GM23338 (cell line): ENCODE data around the gene DHX29. TPM values are rescaled to one million over a fixed set of nuclear protein-coding genes. Genes with fewer than 3 reads are reported as not detected.

Source experiments
- ATAC-seq: fragments of 200-7000 bp; cut with Tn5 transposase; 3 replicates; pipeline ENCODE4 v1.9.1; 2020
- DNase-seq: peaks from one replicate; pipeline ENCODE4 v3.0.0-alpha.2; 2015; ENCODE audit warnings: low spot score
- H2AFZ ChIP-seq: fragments of 200-600 bp; sonication (generic); 2 replicates; pipeline ENCODE4 v1.8.0; 2016; ENCODE audit warnings: antibody characterized with exemption, mild to moderate bottlenecking, moderate library complexity
- H3F3A ChIP-seq: fragments of 200-600 bp; sonication (generic); replicated peaks from 2 replicates; pipeline ENCODE4 v1.8.0; 2017; ENCODE audit warnings: antibody characterized with exemption, mixed run types, low read depth
- H3K27ac ChIP-seq: fragments of 200-600 bp; sonication (generic); 2 replicates; pipeline ENCODE4 v1.6.1; 2016; ENCODE audit warnings: low read depth
- H3K27me3 ChIP-seq: fragments of 200-600 bp; sonication (generic); 2 replicates; pipeline ENCODE4 v1.8.0; 2016; ENCODE audit warnings: mild to moderate bottlenecking, mixed run types, moderate library complexity; ENCODE audit not compliant: insufficient read depth
- H3K36me3 ChIP-seq: fragments of 200-600 bp; sonication (generic); 2 replicates; pipeline ENCODE4 v1.8.0; 2016; ENCODE audit warnings: mild to moderate bottlenecking; ENCODE audit not compliant: insufficient read depth
- H3K4me1 ChIP-seq: fragments of 200-600 bp; sonication (generic); 2 replicates; pipeline ENCODE4 v1.8.0; 2016; ENCODE audit warnings: mild to moderate bottlenecking, moderate library complexity; ENCODE audit not compliant: insufficient read depth
- H3K4me2 ChIP-seq: fragments of 200-600 bp; sonication (generic); 2 replicates; pipeline ENCODE4 v1.7.1; 2017; ENCODE audit warnings: mixed run types
- H3K4me3 ChIP-seq: fragments of 200-600 bp; sonication (generic); 2 replicates; pipeline ENCODE4 v1.6.1; 2016; ENCODE audit warnings: mixed run types
- H3K79me2 ChIP-seq: fragments of 200-600 bp; sonication (generic); replicated peaks from 2 replicates; pipeline ENCODE4 v1.8.0; 2017; ENCODE audit warnings: mild to moderate bottlenecking; ENCODE audit not compliant: insufficient read depth
- H3K9me2 ChIP-seq: fragments of 200-600 bp; sonication (generic); 2 replicates; pipeline ENCODE4 v1.8.0; 2017; ENCODE audit not compliant: insufficient read depth
- H4K20me1 ChIP-seq: fragments of 200-600 bp; sonication (generic); replicated peaks from 2 replicates; pipeline ENCODE4 v1.8.0; 2017; ENCODE audit warnings: mild to moderate bottlenecking; ENCODE audit not compliant: insufficient read depth
- H3K27ac Mint-ChIP-seq: 2 replicates; pipeline ENCODE4 v1.8.0; 2020; ENCODE audit warnings: inconsistent platforms, mild to moderate bottlenecking, moderate library complexity, mixed read lengths
- H3K27me3 Mint-ChIP-seq: 3 replicates; pipeline ENCODE4 v1.8.0; 2022; ENCODE audit warnings: low read depth, mild to moderate bottlenecking, moderate library complexity, mixed read lengths, inconsistent platforms; ENCODE audit not compliant: insufficient read depth, poor library complexity
- H3K36me3 Mint-ChIP-seq: 3 replicates; pipeline ENCODE4 v1.8.0; 2021; ENCODE audit warnings: low read depth, mild to moderate bottlenecking, inconsistent platforms, moderate library complexity, mixed read lengths
- H3K4me1 Mint-ChIP-seq: 3 replicates; pipeline ENCODE4 v1.8.0; 2020; ENCODE audit warnings: mild to moderate bottlenecking, inconsistent platforms, mixed read lengths
- H3K4me3 Mint-ChIP-seq: 3 replicates; pipeline ENCODE4 v1.8.0; 2021; ENCODE audit warnings: moderate library complexity, mild to moderate bottlenecking, inconsistent platforms, mixed read lengths
- H3K9me3 Mint-ChIP-seq: 3 replicates; pipeline ENCODE4 v1.8.0; 2020; ENCODE audit warnings: moderate library complexity, mild to moderate bottlenecking, inconsistent platforms, mixed read lengths
- CREB1 ChIP-seq: fragments of 250-450 bp; sonication (Bioruptor Pico); IDR thresholded peaks from 2 replicates; pipeline ENCODE4 v1.5.0; 2020; ENCODE audit warnings: low read depth, mild to moderate bottlenecking, moderate library complexity
- CTCF ChIP-seq, 2 experiments: fragments of 200-600 bp in 1 of 2; sonication (generic) in 1 of 2; conservative IDR thresholded peaks; 2 replicates each; pipeline versions ENCODE4 v1.5.1 to v1.6.1; 2016 to 2017; ENCODE audit warnings: antibody characterized with exemption in 2 of 2, low read depth in 2 of 2, mild to moderate bottlenecking in 2 of 2, moderate library complexity in 1 of 2
- ETS1 ChIP-seq: IDR thresholded peaks from 2 replicates; pipeline ENCODE4 v1.6.1; 2016; ENCODE audit warnings: antibody characterized with exemption
- EZH2 ChIP-seq: fragments of 200-600 bp; sonication (generic); IDR thresholded peaks from one replicate; pipeline ENCODE4 v1.8.0; 2017; ENCODE audit warnings: antibody characterized with exemption, mild to moderate bottlenecking, low read depth; ENCODE audit not compliant: unreplicated experiment
- EZH2phosphoT487 ChIP-seq: fragments of 200-600 bp; sonication (generic); IDR thresholded peaks from one replicate; pipeline ENCODE4 v1.8.1; 2018; ENCODE audit warnings: antibody characterized with exemption; ENCODE audit not compliant: unreplicated experiment
- JUNB ChIP-seq: IDR thresholded peaks from one replicate; pipeline ENCODE4 v1.6.1; 2016; ENCODE audit warnings: antibody characterized with exemption; ENCODE audit not compliant: unreplicated experiment
- NANOG ChIP-seq: IDR thresholded peaks from 2 replicates; pipeline ENCODE4 v1.6.1; 2016; ENCODE audit warnings: antibody characterized with exemption, borderline replicate concordance
- POLR2AphosphoS5 ChIP-seq: IDR thresholded peaks from 2 replicates; pipeline ENCODE4 v1.6.1; 2016; ENCODE audit warnings: antibody characterized with exemption, low read depth
- REST ChIP-seq: IDR thresholded peaks from one replicate; pipeline ENCODE4 v1.6.1; 2018; ENCODE audit warnings: antibody characterized with exemption; ENCODE audit not compliant: unreplicated experiment
- STAT1 ChIP-seq: IDR thresholded peaks from one replicate; pipeline ENCODE4 v1.6.1; 2016; ENCODE audit warnings: antibody characterized with exemption; ENCODE audit not compliant: unreplicated experiment
- ZNF114 ChIP-seq: fragments of 250-450 bp; sonication (Bioruptor Pico); IDR thresholded peaks from 2 replicates; pipeline ENCODE4 v1.5.0; 2020; ENCODE audit warnings: mild to moderate bottlenecking, moderate library complexity
- ZNF331 ChIP-seq: fragments of 250-450 bp; sonication (Bioruptor Pico); IDR thresholded peaks from 2 replicates; pipeline ENCODE4 v1.5.0; 2020; ENCODE audit warnings: low read depth, mild to moderate bottlenecking, moderate library complexity
- ZNF462 ChIP-seq: fragments of 250-450 bp; sonication (Bioruptor Pico); IDR thresholded peaks from 2 replicates; pipeline ENCODE4 v1.5.0; 2020; ENCODE audit warnings: mild to moderate bottlenecking, moderate library complexity
- polyA plus RNA-seq: library from polyadenylated mRNA; unstranded; fragments of >200 nt; fragmentation: Nextera tagmentation; extraction: Ambion mirVana; gene quantifications from 2 replicates; pipeline ENCODE4 v1.2.1, GENCODE V29; 2016
- total RNA-seq: library from RNA; depleted of rRNA; stranded (reverse); fragments of >200 nt; shearing (Covaris generic); gene quantifications from 2 replicates; pipeline ENCODE4 v1.2.3, GENCODE V29; 2014

Gene DHX29
- total and polyA plus RNA-seq, 2 experiments from 2014 or later = 34.6 to 137 TPM

- Histone ChIP-seq H3K27me3 (peaks cover 71% of the 10 kb centered on the region), H3K4me2 (no peak overlapping the region), H3K4me3 (no peak overlapping the region), H3K4me1 (peaks cover 14% of the 10 kb centered on the region), H4K20me1 (peaks cover 6% of the 10 kb centered on the region; the same call in 1 of the 2 replicates), H3K79me2 (no peaks in the 10 kb centered on the region), H3K9me2 (no peaks in the 10 kb centered on the region), H3K36me3 (no peaks in the 10 kb centered on the region; the same call in 1 of the 2 replicates), H3K27ac (no peak overlapping the region), H3F3A (peaks cover 17% of the 10 kb centered on the region), H2AFZ (no peak overlapping the region)
- Mint-ChIP-seq H3K4me1 (peaks cover 11% of the 10 kb centered on the region), H3K27me3 (peaks cover 51% of the 10 kb centered on the region), H3K27ac (no peak overlapping the region), H3K4me3 (no peak overlapping the region), H3K36me3 (peaks cover 3% of the 10 kb centered on the region; the same call in 1 of the 3 replicates), H3K9me3 (peaks cover 2% of the 10 kb centered on the region; the same call in 2 of the 3 replicates)
- DNase-seq (peak; percentile 16), ATAC-seq (no peak)
- TF ChIP-seq ZNF331 (no peak), CREB1 (CRISPR knock-in tag) (no peak), JUNB (no peak), ZNF114 (CRISPR knock-in tag) (no peak), CTCF (conservative IDR thresholded peaks at IDR 0.05; ENCODE audit: low read depth in 2 of 2) (no peak), REST (no peak), EZH2 (no peak), NANOG (no peak), ETS1 (no peak), ZNF462 (CRISPR knock-in tag) (no peak), STAT1 (no peak), EZH2phosphoT487 (no peak), POLR2AphosphoS5 (no peak)
These were observed 70.7 kb downstream of the DHX29 start for GRCh38 chr5:55236800-55237199.
